ENCODE measurements around the gene LRRC57. TPM values are rescaled to one million over a fixed set of nuclear protein-coding genes. Genes with fewer than 3 reads are reported as not detected.
A peak's percentile ranks its signal among the peaks of the same experiment; 100 is the strongest.

Gene LRRC57
- total and polyA plus RNA-seq, 2 of the 13 experiments (the other 11 are each of a cell fraction or from before 2014, with no cell fraction given): 5.8 to 14.8 TPM

DNA sequence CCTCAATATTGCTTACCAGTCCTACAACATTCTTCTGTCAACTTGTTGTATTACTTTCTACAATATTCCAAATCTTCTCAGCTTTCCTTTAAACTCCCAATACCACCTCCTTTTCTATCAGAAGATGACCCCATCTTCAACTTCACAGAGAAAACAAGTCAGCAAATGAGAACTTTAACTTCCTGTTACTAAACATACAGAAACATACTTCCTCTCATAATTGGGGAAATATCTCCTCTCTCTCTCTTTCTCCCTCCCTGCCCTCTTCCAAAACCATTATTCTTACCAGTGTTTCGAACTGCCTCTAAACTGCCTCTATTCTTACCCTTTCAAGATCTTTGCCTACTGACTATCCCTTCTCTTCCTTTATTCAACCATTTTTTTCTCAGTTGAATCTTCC is 54.9 kb downstream of the LRRC57 start:
- ATAC-seq (no peak), FAIRE-seq (no peak), DNase-seq (ENCODE audit: low spot score) (no peak)
- no peak for TF ChIP-seq ZNF382 (CRISPR knock-in tag; IDR thresholded peaks at IDR 0.05; ENCODE audit: borderline replicate concordance)
- no peak for TF ChIP-seq SOX5 (CRISPR knock-in tag; IDR thresholded peaks at IDR 0.05; ENCODE audit: borderline replicate concordance)
- TF ChIP-seq TBP (CRISPR knock-in tag; IDR thresholded peaks at IDR 0.05): no peak
- H3K9ac ChIP-seq (ENCODE audit: insufficient read depth, low read depth, low read length): no peak overlapping the region
- H3K9me3 ChIP-seq (ENCODE audit: low read length): no peaks in the 10 kb centered on the region
- no peak overlapping the region for H3K4me2 ChIP-seq (ENCODE audit: low read depth, low read length)
- in situ Hi-C loops (cut with HindIII; ENCODE audit: extremely low pct_ligation_motif_present, low pct_unique_long_range_greater_than_20kb): no loop called here
- H3K4me3 ChIP-seq (replicated peaks in 1 of 3; ENCODE audit: insufficient read depth in 1 of 3, low read depth in 2 of 3, low read length in 3 of 3): no peak overlapping the region
- no peaks in the 10 kb centered on the region for H3K36me3 ChIP-seq (replicated peaks in 1 of 2; ENCODE audit: control insufficient read depth in 1 of 2, insufficient read depth in 2 of 2, low read length in 2 of 2)
- no TSS peak for BruUV-seq (replicated peaks)
- no peak overlapping the region for H3K27ac ChIP-seq (ENCODE audit: extremely low read length, insufficient read depth, low read length)
- peaks cover 64% of the 10 kb centered on the region for H3K4me1 ChIP-seq (ENCODE audit: insufficient read depth, low read length)
- WGBS (ENCODE audit: low lambda C conversion rate): 88% methylated on average over 1 of the region's 1 CpG
- H4K20me1 ChIP-seq (ENCODE audit: insufficient read depth, low read length): no peaks in the 10 kb centered on the region
- no peaks in the 10 kb centered on the region; a peak in 1 of 5 replicates for H3K27me3 ChIP-seq (ENCODE audit: control insufficient read depth in 1 of 2, insufficient read depth in 2 of 2, low read length in 2 of 2)
- intact Hi-C loops (cut with micrococcal nuclease; ENCODE audit: unreplicated experiment): loop anchor here (5.0 kb wide), 1 partner anchor 159 kb away; no protein-coding TSS in a partner anchor
- POLR2A ChIA-PET: interaction anchor here (1.6 to 2.8 kb wide), 2 partner anchors 53 to 82 kb away, joined by 3 to 18 read pairs; partner anchors contain the start of gene STARD9
- CTCF ChIA-PET (ENCODE audit: low intra/inter-chr PET ratio, low total read pairs): no interaction called here
- H2AFZ ChIP-seq (ENCODE audit: low read length): no peak overlapping the region
- peaks cover 38% of the 10 kb centered on the region for H3K79me2 ChIP-seq (ENCODE audit: insufficient read depth, low read length)

DNA sequence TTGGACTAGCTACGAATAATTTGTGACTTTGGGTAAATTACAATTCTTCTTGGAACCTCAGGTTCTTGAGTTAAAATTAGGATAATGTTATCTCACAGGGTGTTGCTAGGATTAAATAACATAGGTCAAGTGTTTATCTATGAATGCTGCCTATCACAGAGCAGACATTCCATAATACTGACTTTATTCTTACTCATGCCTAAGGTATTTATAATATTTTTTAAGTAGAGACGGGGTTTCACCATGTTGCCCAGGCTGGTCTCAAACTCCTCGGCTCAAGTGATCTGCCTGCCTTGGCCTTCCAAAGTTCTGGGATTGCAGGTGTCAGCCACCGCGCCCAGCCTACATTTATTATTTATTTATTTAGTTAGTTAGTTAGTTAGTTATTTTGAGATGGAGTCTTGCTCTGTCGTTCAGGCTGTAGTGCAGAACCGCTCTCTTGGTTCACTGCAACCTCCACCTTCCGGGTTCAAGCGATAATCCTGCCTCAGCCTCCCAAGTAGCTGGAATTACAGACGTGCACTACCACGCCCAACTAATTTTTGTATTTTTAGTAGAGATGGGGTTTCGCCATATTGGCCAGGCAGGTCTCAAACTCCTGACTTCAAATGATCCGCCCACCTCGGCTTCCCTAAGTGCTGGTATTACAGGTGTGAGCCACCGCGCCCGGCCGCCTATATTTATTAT is 56.9 kb downstream of the LRRC57 start:
- intact Hi-C loops (cut with micrococcal nuclease; ENCODE audit: unreplicated experiment) (loop anchor here (2.0 to 5.0 kb wide), 2 partner anchors 57 to 161 kb away; partner anchors contain the start of genes HAUS2 and LRRC57), in situ Hi-C loops (cut with HindIII; ENCODE audit: extremely low pct_ligation_motif_present, low pct_unique_long_range_greater_than_20kb) (no loop called here)
- peak overlapping the region; percentile 98 for H3K9ac ChIP-seq (ENCODE audit: insufficient read depth, low read depth, low read length)
- DNase-seq (ENCODE audit: low spot score) (peak; percentile 27), ATAC-seq (no peak), FAIRE-seq (no peak)
- no peaks in the 10 kb centered on the region for H3K36me3 ChIP-seq (replicated peaks in 1 of 2; ENCODE audit: control insufficient read depth in 1 of 2, insufficient read depth in 2 of 2, low read length in 2 of 2)
- H3K27ac ChIP-seq (ENCODE audit: extremely low read length, insufficient read depth, low read length): peak overlapping the region; percentile 94
- peaks cover 41% of the 10 kb centered on the region for H3K79me2 ChIP-seq (ENCODE audit: insufficient read depth, low read length)
- 75% methylated on average over 18 of the region's 18 CpGs for WGBS (ENCODE audit: low lambda C conversion rate)
- ChIA-PET CTCF (ENCODE audit: low intra/inter-chr PET ratio, low total read pairs) (no interaction called here), POLR2A (interaction anchor here (1.2 to 1.9 kb wide), 6 partner anchors 56 to 283 kb away, joined by 3 to 10 read pairs (median 6); partner anchors contain the start of genes GANC, HAUS2, LRRC57 and STARD9)
- no peaks in the 10 kb centered on the region for H3K9me3 ChIP-seq (ENCODE audit: low read length)
- H3K4me1 ChIP-seq (ENCODE audit: insufficient read depth, low read length): peaks cover 55% of the 10 kb centered on the region
- H2AFZ ChIP-seq (ENCODE audit: low read length): peak overlapping the region; percentile 89
- H3K4me2 ChIP-seq (ENCODE audit: low read depth, low read length): peak overlapping the region; percentile 86
- H3K27me3 ChIP-seq (ENCODE audit: control insufficient read depth in 1 of 2, insufficient read depth in 2 of 2, low read length in 2 of 2): no peaks in the 10 kb centered on the region; a peak in 1 of 5 replicates
- H3K4me3 ChIP-seq (replicated peaks in 1 of 3; ENCODE audit: insufficient read depth in 1 of 3, low read depth in 2 of 3, low read length in 3 of 3): peak overlapping the region; percentile 91 to 95 (median 94)
- BruUV-seq (replicated peaks): TSS peak; percentile 89
- no peaks in the 10 kb centered on the region for H4K20me1 ChIP-seq (ENCODE audit: insufficient read depth, low read length)
- TF ChIP-seq ZNF547 (CRISPR knock-in tag; IDR thresholded peaks at IDR 0.05) (no peak), NFKBIZ (CRISPR knock-in tag; IDR thresholded peaks at IDR 0.05) (0 out of 2 replicates have a peak, but pooled peaks have one; percentile 1), ZNF232 (CRISPR knock-in tag; IDR thresholded peaks at IDR 0.05; ENCODE audit: borderline replicate concordance) (no peak), ZBTB38 (CRISPR knock-in tag; IDR thresholded peaks at IDR 0.05) (peak; percentile 73; the same call in 1 of the 2 replicates), NCOA2 (CRISPR knock-in tag; IDR thresholded peaks at IDR 0.05) (no peak), IKZF4 (CRISPR knock-in tag; IDR thresholded peaks at IDR 0.05; ENCODE audit: borderline replicate concordance, low read depth, not compliant biosample characterization) (no peak), YEATS4 (CRISPR knock-in tag; IDR thresholded peaks at IDR 0.05; ENCODE audit: borderline replicate concordance) (no peak), ZNF75D (CRISPR knock-in tag; IDR thresholded peaks at IDR 0.05; ENCODE audit: borderline replicate concordance) (no peak)
- TF ChIP-seq, protein P1, sequence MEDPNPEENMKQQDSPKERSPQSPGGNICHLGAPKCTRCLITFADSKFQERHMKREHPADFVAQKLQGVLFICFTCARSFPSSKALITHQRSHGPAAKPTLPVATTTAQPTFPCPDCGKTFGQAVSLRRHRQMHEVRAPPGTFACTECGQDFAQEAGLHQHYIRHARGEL (CRISPR knock-in tag; IDR thresholded peaks at IDR 0.05): no peak

Data from HepG2 (cell line).